Measurements from ENCODE around the gene PCSK6. TPM values are rescaled to one million over a fixed set of nuclear protein-coding genes. Genes with fewer than 3 reads are reported as not detected.
A peak's percentile ranks its signal among the peaks of the same experiment; 100 is the strongest.

Gene PCSK6
- total RNA-seq, 1 donor from 2014 or later = 20.9 TPM

GRCh38 chr15:101326462-101327146 is 162.9 kb downstream of the PCSK6 start:
- DNase-seq = no peak

GRCh38 chr15:101326026-101326315 is 163.5 kb downstream of the PCSK6 start:
- no peak for DNase-seq

- DNase-seq = no peak
These were observed 164.1 kb downstream of the PCSK6 start for GRCh38 chr15:101325263-101326025.

GRCh38 chr15:101324524-101325177 is 164.9 kb downstream of the PCSK6 start:
- no peak for DNase-seq

GRCh38 chr15:101323793-101324523 is 165.5 kb downstream of the PCSK6 start:
- no peak for DNase-seq

- no peak for DNase-seq
These were observed 166.5 kb downstream of the PCSK6 start for GRCh38 chr15:101322854-101323477.

GRCh38 chr15:101322016-101322695 is 167.4 kb downstream of the PCSK6 start:
- no peak for DNase-seq

- DNase-seq = peak; percentile 43
These were observed 168.9 kb downstream of the PCSK6 start for GRCh38 chr15:101320501-101321052.

GRCh38 chr15:101318839-101319238 is 170.7 kb downstream of the PCSK6 start:
- DNase-seq = no peak

GRCh38 chr15:101318147-101318819 is 171.2 kb downstream of the PCSK6 start:
- no peak for DNase-seq

GRCh38 chr15:101317336-101317872 is 172.1 kb downstream of the PCSK6 start:
- no peak for DNase-seq

GRCh38 chr15:101316529-101316928 is 173.0 kb downstream of the PCSK6 start:
- no peak for DNase-seq

- DNase-seq = no peak
These were observed 173.8 kb downstream of the PCSK6 start for GRCh38 chr15:101315736-101316135.

- no peak for DNase-seq
These were observed 175.0 kb downstream of the PCSK6 start for GRCh38 chr15:101314336-101315125.

GRCh38 chr15:101313041-101313761 is 176.3 kb downstream of the PCSK6 start:
- no peak for DNase-seq

- no peak for DNase-seq
These were observed 179.0 kb downstream of the PCSK6 start for GRCh38 chr15:101310508-101310907.

- no peak for DNase-seq
These were observed 179.4 kb downstream of the PCSK6 start for GRCh38 chr15:101310161-101310480.

GRCh38 chr15:101309436-101310160 is 179.9 kb downstream of the PCSK6 start:
- no peak for DNase-seq
